NCI-H2107 (cell line): ENCODE results near the gene ATP10A.

Experiments used
- DNase-seq: peaks from one replicate; lab custom pipeline; 2025; lab: John Stamatoyannopoulos, UW

ATP10A gene

DNA sequence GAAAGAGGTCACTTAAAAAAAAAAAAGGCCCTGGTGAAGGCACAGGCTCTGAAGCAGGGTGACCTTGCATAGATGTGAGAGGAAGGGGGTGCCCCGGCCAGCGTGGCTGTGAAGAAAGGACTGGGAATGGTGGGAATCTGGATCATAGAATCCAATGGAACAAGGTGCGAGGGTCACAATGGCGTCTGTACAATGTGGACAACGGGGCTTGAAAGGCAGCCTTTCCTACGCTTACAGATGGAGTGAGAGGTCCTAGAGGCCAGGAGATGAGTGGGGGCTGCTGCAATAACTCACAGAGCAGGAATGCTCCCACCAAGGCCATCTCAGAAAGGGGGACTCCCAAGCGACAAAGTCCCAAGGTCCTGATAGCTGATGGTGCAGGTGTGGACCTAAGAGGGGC lies 162.2 kb downstream of the ATP10A start:
- DNase-seq = no peak

DNA sequence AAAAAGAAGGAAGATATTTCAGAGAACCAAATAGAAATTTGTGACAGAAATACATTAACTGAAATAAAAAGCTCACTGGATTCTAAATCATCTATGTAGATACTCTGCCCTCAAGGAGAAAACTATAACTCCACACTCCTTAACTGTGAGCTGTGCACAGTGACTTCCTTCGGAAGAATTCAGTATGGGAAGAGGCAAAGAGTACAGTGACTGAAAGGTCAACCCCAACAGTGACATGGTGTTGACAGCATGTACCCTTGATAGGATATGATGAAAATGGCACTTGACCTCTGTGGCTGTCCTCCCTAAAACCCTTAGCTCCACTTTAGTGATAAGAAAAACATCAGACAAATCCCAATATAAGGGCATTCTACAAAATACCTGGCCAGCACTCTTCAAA lies 165.5 kb downstream of the ATP10A start:
- no peak for DNase-seq

DNA sequence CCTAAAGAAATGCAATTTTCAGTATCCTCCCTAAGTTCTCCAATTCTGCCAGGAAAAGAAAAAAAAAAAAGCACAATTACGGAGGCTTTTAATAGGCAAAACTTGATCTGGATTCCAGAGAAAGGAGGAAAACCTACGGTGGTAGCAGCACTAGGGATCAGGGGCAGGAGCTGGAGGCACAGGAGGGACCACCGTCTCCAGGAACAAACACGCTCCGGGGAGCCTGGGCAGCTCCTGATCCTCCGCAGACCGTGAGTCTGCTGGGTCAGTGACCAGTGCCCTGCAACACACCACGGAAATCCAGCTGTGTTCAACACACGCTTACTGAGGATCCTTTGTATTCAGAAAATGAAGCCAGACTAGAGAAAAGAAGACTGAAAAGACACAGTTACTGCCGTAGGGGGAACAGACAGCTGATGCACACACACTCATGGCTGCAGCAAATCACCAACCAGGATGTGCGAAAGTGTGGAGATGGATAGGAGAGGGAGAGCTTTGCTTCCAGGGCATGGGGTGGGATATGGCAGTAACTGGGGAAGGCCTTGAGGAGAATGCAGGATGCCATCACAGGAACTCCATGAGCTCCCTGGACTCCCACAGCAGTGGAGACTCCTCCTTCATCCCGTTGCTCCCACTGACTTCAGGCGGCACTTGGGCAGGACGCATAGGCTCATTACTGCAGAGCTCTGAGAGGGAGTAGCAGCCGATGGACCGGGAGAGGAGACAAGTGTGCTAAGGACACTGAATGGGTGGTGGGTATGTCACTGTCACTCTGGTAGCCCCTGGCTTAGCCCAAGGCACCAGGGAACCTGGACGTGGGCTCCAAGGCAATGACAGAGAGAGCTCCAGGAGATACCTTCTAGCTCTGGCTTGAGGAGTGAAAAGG lies 167.0 kb downstream of the ATP10A start:
- DNase-seq = no peak

DNA sequence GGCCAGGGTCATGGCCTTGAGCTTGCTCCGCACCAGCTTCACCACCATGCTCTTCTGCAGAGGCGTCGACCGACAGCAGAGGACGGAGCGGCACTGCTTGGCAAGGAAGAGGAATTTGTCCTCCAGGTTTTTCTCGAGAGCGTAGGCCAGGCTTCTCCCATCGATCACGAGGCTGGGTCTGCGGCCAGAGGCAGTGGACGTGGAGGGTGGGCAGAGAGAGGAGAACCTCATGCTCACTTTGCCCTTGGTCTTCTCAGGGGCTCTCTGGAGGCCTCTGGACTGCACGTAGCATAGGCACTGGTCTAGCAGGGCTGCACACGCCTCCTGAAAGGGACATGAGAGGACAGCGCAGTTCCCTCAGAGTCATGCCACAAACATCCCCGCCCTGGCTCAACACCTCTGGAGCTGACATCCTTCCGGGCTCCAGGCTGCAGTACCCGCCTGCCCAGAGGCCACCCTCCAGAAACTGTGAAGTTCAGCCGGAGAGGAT lies 168.3 kb downstream of the ATP10A start:
- DNase-seq = no peak

DNA sequence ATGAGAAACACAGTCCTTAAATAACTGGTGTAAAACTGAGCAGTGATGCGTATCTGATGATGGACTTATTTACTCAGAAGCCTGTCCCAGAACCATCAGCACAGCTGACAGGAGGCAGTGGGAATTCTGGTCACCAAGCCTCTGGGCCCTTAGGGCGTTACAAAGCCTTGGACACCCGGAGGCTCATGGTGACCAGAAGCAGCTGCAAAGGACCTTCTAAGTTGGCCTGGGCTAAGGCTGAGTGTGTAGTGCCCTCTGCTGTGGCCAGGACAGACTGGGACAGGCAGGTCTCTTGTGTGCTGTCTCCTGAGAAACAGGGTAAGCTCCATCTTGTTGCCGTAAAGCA lies 168.9 kb downstream of the ATP10A start:
- DNase-seq = no peak

DNA sequence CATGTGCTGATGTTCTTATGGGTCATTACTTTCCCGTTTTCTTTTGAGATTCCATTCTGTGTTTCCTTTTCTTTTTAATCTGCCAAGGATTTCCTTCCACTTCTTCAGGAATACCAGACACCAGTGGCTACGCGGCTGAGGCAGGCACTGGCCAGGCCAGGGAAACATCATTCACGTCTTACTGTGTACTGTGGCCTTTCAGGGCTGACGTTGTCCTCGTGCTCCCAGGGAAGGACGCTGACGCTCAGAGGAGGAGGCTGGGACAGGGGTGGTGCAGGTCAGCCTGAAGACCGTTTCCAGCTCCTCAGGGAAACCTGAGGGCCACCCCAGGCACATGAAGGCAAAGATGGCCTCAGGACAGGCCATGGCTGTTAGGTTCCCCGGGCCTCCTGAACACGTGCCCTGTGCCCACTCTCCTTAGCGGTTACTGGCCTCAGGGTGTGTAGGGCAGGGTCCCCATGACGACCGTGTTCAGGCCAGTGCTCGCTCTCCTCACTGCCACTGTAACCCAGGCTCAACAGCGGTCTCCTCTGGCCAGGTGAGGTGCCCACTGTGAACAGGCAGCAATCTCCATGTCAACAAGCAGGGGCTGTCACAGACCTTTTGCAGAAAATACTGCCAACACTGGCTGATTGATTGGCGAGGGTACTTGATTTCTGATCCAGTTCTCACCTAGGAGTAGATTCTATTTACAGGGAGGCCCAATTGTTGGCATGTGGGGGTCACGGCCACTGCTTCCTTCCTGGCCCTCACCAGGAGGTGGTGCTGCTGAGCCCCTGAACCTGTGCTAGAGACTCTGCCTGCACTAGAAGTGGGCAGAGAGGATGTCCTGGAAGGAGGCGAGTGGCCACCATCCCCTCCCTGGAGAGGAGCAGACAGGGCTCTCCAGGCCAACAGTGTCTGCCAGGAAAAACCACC lies 169.5 kb downstream of the ATP10A start:
- no peak for DNase-seq

DNA sequence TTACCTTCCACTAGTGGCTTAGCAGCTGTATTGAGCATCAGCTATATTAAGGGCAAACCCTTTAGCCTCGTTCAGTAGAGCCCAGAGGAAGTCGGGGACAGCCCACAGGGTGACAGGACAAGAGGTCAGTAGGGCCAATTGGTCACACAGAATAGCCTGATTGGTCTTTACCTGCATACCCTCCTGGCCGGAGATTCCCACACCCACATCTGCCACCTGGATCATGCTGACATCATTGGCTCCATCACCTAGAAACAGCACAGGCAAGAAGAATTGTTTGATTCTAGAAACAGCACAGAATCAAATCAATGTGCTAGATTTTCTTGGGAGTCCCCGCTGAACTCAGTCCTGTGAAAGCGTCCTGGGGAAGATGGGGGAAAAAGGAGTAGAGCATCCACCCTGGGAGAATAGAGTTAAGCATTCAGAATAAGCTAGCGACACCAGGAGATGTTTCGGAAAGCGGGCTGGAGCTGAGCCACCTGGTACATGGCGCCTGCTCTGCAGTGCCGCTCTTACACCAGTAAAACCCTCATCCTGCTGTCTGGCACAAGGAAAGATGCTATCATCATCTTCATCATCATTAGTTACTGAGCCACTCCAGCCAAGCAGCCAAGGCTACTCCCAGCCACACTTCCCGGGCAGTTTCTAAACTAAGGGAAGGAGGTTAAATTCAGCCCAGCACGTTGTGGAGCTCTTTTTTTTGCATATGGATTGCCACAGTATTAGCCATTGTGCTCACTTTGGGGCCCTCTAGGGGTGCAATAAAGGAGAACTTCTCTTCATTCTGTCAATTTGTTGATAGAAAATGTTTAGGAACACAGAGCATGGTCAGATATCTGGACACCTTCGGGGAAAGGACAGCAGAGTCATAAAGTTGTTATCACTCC lies 171.3 kb downstream of the ATP10A start:
- DNase-seq = no peak

DNA sequence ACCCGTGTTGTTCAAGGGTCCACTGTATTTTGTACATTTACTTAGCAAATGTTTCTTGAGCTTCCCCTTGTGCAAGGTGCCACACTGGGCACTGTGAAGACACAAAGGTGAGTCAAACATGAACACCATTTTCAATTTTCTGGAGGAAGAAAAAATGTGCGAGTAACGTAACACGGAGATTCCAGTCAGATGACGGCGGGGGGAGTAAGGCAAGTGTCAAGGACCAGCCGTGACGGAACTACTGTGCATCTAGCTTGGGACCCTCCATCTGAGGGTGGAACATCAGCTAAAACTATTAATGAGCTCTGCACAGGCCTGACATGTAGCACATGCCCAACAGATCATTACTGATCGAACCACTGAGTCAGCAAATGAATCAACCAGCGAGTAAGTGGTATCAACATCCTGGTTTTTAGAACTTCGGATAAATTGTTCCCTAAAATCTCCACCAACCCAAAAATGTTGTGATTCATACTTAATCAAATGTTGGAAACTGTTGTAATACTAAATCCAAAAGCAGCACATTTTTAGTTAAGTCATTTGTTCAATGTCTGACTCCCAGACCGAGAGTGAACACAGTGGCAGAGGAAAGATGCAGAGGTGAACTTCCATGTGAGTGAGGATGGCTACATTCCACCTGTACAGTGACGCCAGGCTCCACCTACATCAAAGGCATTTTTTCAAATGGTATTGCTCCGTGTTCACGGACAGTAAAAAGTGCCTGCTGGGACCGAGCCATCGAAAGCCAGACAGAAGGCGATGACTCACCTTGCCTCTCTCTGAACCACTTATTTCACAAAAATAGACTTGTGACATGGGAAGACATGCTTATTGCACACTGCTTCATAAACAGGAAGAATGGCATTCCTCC lies 172.2 kb downstream of the ATP10A start:
- DNase-seq = no peak

DNA sequence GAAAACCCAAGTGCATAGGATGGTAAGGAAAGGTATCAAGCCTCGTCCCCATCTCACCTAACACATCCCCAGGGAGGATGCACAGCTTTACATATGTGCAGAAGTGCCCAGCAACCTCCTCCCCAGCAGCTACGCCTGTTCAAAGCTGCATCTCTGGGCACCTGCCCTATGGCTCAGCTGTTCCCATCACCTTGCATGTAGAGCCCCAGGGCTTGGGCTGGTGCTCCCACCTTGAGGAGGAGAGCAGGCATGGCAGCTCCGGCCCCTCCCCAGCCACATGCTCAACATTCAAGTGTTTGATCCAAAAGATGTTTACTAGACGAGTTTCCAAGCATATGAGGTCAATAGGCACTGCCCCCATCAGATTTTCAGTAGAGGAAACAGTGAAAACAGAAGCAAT lies 173.5 kb downstream of the ATP10A start:
- no peak for DNase-seq

DNA sequence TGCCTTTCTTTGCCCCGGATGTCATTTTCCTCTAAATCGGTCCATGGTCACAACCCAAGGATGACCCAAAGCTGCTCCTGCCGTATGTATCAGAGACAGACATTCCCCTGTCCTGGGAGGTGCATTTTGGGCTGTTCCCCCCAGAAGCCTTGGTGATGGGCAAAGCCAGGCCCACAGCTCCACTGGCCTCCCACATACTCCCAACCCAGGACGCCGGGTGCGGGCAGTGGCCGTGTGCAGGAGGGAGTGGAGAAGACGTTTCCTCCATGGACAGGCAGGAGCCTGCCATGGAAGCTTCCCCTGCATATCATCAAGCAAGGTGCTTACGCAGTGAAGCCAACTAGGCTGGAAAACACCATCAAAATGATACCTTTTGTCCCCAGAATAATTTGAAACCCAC lies 175.0 kb downstream of the ATP10A start:
- no peak for DNase-seq

DNA sequence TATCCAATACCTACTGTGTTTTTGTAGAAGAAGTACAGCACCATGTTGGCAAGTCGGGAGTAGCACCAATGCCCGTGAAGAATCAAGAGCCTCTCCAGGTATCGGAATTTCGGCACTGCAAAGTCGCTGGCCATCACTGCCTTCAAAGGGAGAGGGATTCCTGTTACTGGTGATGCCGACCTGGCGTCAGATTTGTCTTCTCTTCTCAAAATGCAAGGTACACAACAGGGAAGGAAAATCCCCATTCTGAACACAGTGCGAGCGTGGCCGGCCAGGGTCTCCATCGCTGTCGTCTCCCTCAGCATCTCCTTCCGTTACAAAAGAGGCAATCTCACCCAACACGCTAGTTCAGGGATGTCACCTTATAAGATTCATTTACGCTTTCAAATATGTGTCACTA lies 175.4 kb downstream of the ATP10A start:
- no peak for DNase-seq

DNA sequence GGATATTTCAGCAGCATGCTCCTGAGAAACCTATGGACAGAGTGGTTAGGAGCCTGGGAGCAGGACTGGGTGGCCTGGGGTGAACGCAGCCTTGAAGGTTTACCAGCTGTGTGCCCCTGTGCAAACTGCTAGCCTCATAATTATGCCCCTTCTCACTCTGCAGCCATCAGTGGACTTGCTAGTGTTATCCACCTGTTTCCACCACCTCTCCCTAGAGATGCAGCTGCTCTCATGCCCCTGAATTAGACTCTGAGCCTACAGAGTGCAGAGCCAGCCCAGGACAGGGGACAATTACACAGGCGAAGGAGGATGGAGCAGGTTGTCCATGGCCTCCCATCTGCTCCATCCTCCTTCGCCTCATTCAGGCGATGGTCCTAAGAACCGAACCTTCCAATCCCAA lies 175.9 kb downstream of the ATP10A start:
- DNase-seq = no peak

DNA sequence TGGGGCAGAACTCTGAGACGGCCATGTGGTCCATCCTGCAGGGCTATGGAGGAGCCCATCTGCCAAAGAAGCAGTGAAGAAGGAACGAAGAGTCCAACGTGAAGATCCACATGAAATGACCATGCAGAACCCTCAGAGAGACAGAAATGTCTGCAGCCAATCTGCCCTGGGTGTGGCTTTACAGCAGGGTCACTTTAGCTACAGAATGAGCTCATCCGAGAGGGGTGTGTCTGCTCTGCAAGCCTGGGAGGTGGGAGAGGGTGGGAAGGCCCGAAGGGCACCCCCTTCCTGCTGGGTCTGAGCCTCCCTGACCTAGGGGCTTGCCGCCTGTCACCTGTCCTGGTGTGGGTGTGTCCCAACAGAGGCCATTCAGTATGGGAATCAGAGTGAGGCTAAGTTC lies 176.3 kb downstream of the ATP10A start:
- no peak for DNase-seq

DNA sequence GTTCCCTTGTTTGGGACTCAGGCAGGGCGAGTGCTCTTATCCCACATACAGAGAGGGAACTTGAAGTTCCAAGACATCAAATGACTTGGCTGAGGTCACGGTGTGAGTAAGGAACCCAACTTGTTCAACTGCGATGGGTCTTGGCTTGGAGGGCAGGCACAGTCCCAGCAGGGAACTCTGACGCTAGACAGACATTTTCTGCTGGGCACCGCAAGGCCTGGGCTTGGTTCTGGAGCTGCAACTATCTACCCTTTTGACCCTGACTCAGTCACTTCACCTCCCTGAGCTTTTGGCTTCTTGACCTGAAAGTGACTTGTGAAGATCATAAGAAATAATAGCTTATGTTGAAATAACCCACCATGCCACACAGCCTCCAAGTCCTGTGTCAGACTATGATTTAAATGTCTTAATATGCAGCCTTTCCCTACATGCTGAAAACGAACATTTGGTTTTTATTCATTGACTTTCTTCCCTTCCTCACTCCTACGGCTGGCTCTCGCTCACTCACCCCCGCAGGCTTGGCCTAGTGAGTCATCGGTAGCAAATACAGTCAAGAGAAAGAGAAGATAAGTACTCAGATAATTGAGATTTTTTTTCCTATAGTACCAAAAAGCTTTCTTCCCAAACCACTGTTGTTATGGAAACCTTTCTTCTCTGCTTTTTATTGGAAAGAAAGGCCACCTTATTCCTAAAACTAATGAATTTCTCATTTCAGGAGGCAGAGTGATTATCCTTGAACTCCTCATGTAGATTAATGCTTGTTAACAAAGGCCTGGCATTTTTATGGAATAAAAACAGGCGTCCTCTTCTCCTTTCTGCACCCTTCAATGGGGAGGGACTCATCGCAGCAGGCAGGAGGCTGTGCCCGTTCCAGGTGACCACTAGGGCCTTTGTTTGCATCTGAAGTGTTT lies 178.4 kb downstream of the ATP10A start:
- DNase-seq = no peak

DNA sequence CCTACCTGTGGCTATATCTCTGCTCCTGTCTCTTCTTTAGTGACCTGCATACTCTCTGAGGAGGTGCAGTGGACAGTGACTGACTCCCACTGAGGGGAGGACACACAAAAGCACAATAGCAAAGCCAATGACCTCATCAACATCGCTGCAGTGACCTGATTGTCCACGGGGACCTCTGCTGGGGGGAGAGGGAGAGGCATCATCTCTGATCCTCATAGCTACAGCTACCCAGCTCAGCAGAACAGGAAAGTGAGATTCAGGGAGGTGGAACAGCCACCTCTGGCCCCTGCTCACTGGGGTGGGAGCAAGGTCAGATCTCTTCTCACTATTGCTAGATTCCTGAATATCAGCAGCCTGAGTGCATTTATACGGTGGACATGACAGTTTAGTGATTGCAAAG lies 179.2 kb downstream of the ATP10A start:
- DNase-seq = no peak

DNA sequence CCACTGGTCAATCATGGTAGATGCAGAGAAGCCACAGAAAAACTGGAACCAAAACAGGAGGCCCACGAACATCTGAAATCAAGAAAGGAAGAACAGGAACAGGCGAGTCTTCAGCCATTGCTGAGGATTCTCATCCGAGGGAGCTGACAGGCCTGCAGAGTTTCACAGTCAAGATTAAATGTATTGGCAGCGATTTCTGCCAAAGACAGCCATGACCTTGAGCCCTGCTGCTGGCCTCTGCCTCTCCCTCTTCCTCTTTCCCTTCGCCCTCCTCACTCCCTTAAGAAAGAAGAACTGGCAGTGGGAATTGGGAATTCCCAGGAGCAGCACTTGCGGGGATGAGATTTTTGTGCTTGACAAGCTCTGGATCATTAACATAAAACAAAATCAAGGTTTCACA lies 179.7 kb downstream of the ATP10A start:
- DNase-seq = no peak

DNA sequence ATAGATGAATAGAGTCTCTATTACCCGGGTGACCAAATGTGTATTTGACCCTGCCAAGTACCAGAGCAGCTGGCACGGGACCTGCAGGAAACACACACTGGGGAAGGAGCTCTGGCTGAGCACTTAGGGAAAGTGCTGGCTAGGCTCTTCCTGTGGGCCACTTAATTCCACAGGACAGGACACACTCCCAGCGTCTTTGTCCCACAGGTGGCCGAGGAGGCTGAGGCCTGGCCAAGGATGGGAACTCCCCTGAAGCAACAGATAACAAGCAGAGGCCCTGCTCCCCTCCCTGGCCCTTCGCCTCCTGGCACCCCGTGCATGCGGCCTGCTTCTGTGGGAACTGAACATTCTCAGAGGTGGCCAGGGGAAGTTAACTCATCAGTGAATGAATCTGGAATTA lies 180.8 kb downstream of the ATP10A start:
- DNase-seq = no peak

DNA sequence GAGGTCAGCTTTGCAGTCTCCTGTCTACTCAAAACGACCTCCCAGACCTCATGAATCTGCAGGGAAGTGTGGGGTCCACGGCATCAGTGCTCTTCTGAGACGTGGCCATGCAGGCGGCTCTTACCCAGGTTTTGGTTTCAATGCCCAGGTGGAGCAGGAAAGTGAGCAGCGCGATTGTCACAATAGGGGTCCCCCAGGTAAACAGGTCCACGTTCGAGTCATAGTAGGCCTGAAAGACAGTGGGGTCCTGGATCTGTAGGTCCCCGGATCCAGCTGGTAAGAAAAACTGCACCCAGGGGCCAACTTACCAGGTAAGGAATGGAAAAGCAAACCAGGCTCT lies 182.5 kb downstream of the ATP10A start:
- no peak for DNase-seq

DNA sequence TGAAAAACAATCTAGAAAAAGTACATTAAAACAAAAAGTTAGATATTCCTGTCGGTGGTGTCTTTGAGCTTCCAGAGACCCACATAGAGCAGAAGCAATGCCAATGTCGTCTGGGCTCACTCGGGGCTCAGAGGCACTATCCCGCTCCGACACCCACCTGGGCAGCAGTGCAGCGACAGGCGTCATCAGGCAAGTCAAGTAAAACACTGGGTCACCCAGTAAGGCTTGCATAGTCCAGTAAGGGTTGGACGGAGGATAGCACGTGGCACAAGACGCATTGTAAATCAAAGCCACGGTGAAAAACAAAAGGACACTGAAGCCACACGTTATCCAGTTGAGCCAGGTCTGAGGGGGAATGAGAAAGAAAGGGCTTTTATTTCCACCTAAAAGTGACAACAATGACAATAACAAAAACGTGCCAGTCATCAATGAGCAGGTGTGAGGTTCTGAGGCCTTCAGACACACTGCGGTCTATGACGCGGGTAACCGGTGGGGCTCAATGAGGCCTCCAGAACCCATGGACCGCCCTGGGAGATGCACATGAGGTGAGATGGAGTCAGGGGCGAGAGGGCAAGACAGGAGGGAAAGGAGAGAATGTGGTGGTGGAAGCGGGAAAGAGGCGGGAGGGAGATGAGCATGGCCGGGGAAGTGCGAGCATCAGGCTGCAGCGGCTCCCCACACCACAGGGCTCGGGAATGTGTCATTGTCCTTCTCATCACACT lies 183.0 kb downstream of the ATP10A start:
- DNase-seq = no peak
